ENCODE results near the gene PLD1.
"Not testable (repeated sequence)": the region's sequence is repeated elsewhere in the genome, so short reads cannot be mapped to it uniquely, and the experiment has no call there.

PLD1 gene

DNA sequence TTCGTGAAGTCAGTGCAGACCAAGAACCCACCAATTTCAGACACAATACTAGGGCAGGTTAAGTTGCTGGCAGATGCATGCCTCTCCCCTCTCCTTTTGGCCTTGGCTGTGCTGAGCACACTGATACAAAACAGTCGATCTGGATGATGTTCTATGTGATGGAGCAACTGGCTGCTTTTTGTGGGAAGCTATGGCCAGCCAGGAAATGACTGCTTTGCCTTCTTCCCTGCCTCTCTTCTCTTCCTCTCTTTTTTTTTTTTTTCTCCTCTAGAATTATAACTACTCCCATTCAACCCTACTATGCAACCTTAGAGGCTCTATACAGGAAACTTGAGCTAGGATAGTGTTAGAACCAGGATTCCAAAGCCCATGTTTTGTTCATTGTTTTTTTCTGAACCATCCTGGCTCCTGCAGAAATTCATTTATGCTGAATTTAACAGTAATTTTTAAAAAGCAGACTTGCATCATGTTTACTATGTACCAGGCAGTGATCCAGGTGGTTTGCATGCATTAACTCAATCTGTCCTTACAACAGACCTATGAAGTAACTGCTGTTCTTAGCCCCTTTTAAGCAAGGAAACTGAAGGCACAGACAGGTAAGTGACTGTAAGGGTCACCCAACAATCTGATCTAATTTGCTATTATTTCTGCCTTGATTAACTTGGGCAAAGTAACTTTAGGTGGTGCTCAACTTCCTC lies 62.9 kb downstream of the PLD1 start:
- H3K27me3 ChIP-seq (ENCODE audit: insufficient read depth, low read depth, severe bottlenecking): no peaks in the 10 kb centered on the region
- TF ChIP-seq CTCF (IDR thresholded peaks at IDR 0.05; ENCODE audit: low read depth, low read length): no peak
- H3K36me3 ChIP-seq: no peaks in the 10 kb centered on the region
- no peak for DNase-seq
- no peak overlapping the region for H3K27ac ChIP-seq
- no peak overlapping the region for H3K4me3 ChIP-seq (ENCODE audit: low read depth, low read length)
- no peaks in the 10 kb centered on the region for H3K9me3 ChIP-seq (ENCODE audit: severe bottlenecking)

DNA sequence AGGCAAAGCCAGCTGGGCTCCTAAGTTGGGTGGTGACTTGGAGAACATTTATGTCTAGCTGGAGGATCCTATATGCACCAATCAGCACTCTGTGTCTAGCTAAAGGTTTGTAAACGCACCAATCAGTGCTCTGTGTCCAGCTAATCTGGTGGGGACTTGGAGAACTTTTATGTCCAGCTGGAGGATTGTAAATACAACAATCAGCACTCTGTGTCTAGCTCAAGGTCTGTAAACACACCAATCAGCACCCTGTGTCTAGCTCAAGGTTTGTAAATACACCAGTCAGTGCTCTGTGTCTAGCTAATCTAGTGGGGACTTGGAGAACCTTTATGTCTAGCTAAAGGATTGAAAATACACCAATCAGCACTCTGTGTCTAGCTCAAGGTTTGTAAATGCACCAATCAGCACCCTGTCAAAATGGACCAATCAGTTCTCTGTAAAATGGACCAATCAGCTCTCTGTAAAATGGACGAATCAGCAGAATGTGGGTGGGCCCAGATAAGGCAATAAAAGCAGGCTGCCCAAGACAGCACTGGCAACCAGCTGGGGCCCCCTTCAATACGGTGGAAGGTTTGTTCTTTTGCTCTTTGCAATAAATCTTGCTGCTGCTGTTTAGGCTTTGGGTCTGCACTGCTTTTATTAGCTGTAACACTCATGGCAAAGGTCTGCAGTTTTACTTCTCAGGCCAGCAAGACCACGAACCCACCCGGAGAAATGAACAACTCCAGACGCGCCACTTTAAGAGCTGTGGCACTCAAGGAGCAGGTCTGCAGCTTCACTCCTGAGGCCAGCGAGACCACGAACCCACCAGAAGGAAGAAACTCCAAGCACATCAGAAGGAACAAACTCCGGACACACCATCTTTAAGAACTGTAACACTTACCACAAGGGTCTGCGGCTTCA lies 63.7 kb downstream of the PLD1 start:
- H3K4me3 ChIP-seq (ENCODE audit: low read depth, low read length); H3K27me3 ChIP-seq (ENCODE audit: insufficient read depth, low read depth, severe bottlenecking); DNase-seq; H3K36me3 ChIP-seq; H3K27ac ChIP-seq; H3K9me3 ChIP-seq (ENCODE audit: severe bottlenecking): not testable (repeated sequence)

- Histone ChIP-seq H3K27ac (no peak overlapping the region), H3K9me3 (ENCODE audit: severe bottlenecking) (no peaks in the 10 kb centered on the region), H3K4me3 (ENCODE audit: low read depth, low read length) (no peak overlapping the region), H3K36me3 (no peaks in the 10 kb centered on the region), H3K27me3 (ENCODE audit: insufficient read depth, low read depth, severe bottlenecking) (no peaks in the 10 kb centered on the region)
- no peak for TF ChIP-seq CTCF (IDR thresholded peaks at IDR 0.05; ENCODE audit: low read depth, low read length)
- no peak for DNase-seq
These were observed 64.5 kb downstream of the PLD1 start for GRCh38 chr3:171745577-171746319.

DNA sequence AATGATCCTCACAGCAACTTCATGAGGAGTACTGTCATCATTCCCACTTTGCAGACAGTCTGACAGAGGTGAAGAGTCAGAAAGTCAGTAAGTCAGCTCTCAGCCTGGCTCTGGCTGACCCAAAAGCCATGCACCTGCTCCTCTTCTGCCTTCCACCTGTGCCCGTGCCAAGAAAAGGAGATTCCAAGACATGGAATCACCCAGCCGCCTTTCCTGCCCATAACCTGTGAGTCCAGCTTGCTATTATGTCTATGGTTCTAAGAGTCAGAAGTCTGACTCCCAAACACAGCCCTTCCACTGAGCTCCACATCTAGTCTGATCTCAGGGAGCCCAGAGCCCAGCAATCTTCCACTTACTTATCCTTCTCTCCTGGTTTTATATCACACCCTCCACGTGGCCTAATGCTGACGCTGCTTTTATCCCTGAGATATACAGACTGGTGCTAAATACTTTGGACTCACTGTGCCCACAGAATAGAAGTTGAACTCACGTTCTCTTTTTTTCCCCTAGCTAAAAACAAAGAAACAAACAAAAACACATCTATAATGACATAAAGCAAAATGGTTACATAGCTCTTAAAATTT lies 66.0 kb downstream of the PLD1 start:
- Histone ChIP-seq H3K4me3 (ENCODE audit: low read depth, low read length) (no peak overlapping the region), H3K36me3 (no peaks in the 10 kb centered on the region), H3K9me3 (ENCODE audit: severe bottlenecking) (no peaks in the 10 kb centered on the region), H3K27ac (no peak overlapping the region), H3K27me3 (ENCODE audit: insufficient read depth, low read depth, severe bottlenecking) (no peaks in the 10 kb centered on the region)
- DNase-seq: no peak
- no peak for TF ChIP-seq CTCF (IDR thresholded peaks at IDR 0.05; ENCODE audit: low read depth, low read length)

GRCh38 chr3:171743327-171744157 lies 66.7 kb downstream of the PLD1 start:
- Histone ChIP-seq H3K9me3 (ENCODE audit: severe bottlenecking) (no peaks in the 10 kb centered on the region), H3K27ac (no peak overlapping the region), H3K27me3 (ENCODE audit: insufficient read depth, low read depth, severe bottlenecking) (no peaks in the 10 kb centered on the region), H3K4me3 (ENCODE audit: low read depth, low read length) (no peak overlapping the region), H3K36me3 (no peaks in the 10 kb centered on the region)
- no peak for DNase-seq
- no peak for TF ChIP-seq CTCF (IDR thresholded peaks at IDR 0.05; ENCODE audit: low read depth, low read length)

All from WERI-Rb-1 (cell line).